Upper lobe of left lung (tissue), 4 donors: ENCODE data around the gene MIA3.

Experiments used
- POLR2A ChIP-seq, 4 donors: fragments of 450-650 bp; IDR thresholded peaks; one replicate each; pipeline ENCODE4 v1.5.1; 2016 to 2017; ENCODE audit warnings: antibody characterized with exemption in 4 of 4, mild to moderate bottlenecking in 2 of 4
- POLR2AphosphoS5 ChIP-seq, 2 donors: sonication (generic); formaldehyde crosslinking; IDR thresholded peaks; one replicate each; pipeline ENCODE4 v1.5.1; 2017; ENCODE audit warnings: antibody characterized with exemption in 2 of 2
- TF ChIP-seq, protein P1 (sequence below), 6 experiments: fragments of 450-650 bp in 4 of 6; fragments of 200-600 bp in 2 of 6; sonication (generic) in 2 of 6; IDR thresholded peaks; one replicate each; pipeline ENCODE4 v1.5.1; 2016 to 2019; ENCODE audit warnings: antibody characterized with exemption in 6 of 6

DNA sequence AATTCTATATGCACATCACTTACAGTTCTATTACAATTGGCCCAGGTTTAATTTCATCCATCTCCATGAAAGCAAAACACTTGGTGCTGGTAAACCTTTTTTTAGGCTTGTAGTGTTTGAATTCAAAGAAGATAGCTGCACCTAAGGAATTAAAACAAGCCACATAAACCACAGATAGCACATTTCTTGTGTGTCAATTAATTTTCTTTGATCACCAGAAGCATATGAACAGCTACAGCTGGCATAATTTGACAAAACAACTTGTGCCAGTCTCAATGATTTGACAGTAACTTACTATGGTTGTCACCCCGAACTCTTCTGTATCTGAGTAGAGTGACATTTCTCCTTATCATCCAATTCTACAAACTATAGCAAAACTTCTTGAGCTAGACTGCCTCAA, 52.2 kb downstream of the MIA3 start:
- TF ChIP-seq, protein P1, sequence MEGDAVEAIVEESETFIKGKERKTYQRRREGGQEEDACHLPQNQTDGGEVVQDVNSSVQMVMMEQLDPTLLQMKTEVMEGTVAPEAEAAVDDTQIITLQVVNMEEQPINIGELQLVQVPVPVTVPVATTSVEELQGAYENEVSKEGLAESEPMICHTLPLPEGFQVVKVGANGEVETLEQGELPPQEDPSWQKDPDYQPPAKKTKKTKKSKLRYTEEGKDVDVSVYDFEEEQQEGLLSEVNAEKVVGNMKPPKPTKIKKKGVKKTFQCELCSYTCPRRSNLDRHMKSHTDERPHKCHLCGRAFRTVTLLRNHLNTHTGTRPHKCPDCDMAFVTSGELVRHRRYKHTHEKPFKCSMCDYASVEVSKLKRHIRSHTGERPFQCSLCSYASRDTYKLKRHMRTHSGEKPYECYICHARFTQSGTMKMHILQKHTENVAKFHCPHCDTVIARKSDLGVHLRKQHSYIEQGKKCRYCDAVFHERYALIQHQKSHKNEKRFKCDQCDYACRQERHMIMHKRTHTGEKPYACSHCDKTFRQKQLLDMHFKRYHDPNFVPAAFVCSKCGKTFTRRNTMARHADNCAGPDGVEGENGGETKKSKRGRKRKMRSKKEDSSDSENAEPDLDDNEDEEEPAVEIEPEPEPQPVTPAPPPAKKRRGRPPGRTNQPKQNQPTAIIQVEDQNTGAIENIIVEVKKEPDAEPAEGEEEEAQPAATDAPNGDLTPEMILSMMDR (IDR thresholded peaks at IDR 0.05): no peak
- TF ChIP-seq POLR2AphosphoS5 (IDR thresholded peaks at IDR 0.05) (no peak), POLR2A (IDR thresholded peaks at IDR 0.05) (no peak)
